ENCODE results near the gene CD72. TPM values are rescaled to one million over a fixed set of nuclear protein-coding genes. Genes with fewer than 3 reads are reported as not detected.
A peak's percentile ranks its signal among the peaks of the same experiment; 100 is the strongest.
"Not testable (repeated sequence)": the region's sequence is repeated elsewhere in the genome, so short reads cannot be mapped to it uniquely, and the experiment has no call there.

Gene CD72
- polyA plus RNA-seq, 3 donors = 1.6 to 6.8 (median 1.8) TPM

GRCh38 chr9:35599763-35600604 is 18.2 kb downstream of the CD72 start:
- Histone ChIP-seq H2AFZ (ENCODE audit: insufficient read depth, low read depth, low read length, poor library complexity, severe bottlenecking) (no peak overlapping the region), H3K9ac (ENCODE audit: insufficient read depth, low read length, poor library complexity, severe bottlenecking) (no peak overlapping the region), H4K20me1 (ENCODE audit: insufficient read depth, low read length) (no peaks in the 10 kb centered on the region), H3K79me2 (ENCODE audit: insufficient read depth, low read length) (no peaks in the 10 kb centered on the region), H3K27ac (ENCODE audit: low read depth in 1 of 2, low read length in 2 of 2) (no peak overlapping the region), H3K4me3 (replicated peaks in 1 of 3; ENCODE audit: low read depth in 2 of 3, low read length in 3 of 3) (no peak overlapping the region), H3K4me1 (ENCODE audit: control insufficient read depth in 1 of 2, insufficient read depth in 2 of 2, low read length in 2 of 2) (peaks cover 21 to 26% of the 10 kb centered on the region in 2 donors), H3K27me3 (ENCODE audit: control insufficient read depth in 2 of 2, insufficient read depth in 2 of 2, low read length in 2 of 2) (no peaks in the 10 kb centered on the region), H3K9me3 (replicated peaks in 1 of 2; ENCODE audit: control insufficient read depth in 1 of 2, insufficient read depth in 1 of 2, low read length in 2 of 2) (no peaks in the 10 kb centered on the region), H3K36me3 (replicated peaks in 1 of 2; ENCODE audit: control insufficient read depth in 1 of 2, insufficient read depth in 2 of 2, low read length in 2 of 2) (no peaks in the 10 kb centered on the region), H3K4me2 (replicated peaks; ENCODE audit: extremely low read depth, low read length, poor library complexity, severe bottlenecking) (peak overlapping the region; percentile 30)
- Mint-ChIP-seq H3K27me3 (ENCODE audit: low read depth in 3 of 3) (peaks cover 0 to 4% (median 0%) of the 10 kb centered on the region in 3 donors), H3K27ac (peak overlapping the region in 2 of 7 donors; percentile 41 to 68), H3K9me3 (peaks cover 0 to 3% (median under 1%) of the 10 kb centered on the region in 7 donors), H3K36me3 (no peaks in the 10 kb centered on the region), H3K4me3 (peak overlapping the region in 1 of 2 donors; percentile 9), H3K4me1 (peaks cover 22% of the 10 kb centered on the region)
- DNase-seq = peak in 2 of 3 donors; percentile 14 to 29
- intact Hi-C loops (cut with micrococcal nuclease) = loop anchor here (5.0 to 10.0 kb wide), 4 partner anchors 57 to 215 kb away; partner anchors contain the start of genes CCDC107 (in 1 of the 2), CREB3 (in 1 of the 2), HINT2 (in 1 of the 2) and RMRP (in 1 of the 2)
- no peak for TF ChIP-seq CTCF (IDR thresholded peaks at IDR 0.05)
- WGBS (ENCODE audit: insufficient coverage) = 71% methylated on average over 8 of the region's 14 CpGs

- peaks cover 15 to 19% of the 10 kb centered on the region in 2 donors for H3K4me1 ChIP-seq (ENCODE audit: control insufficient read depth in 1 of 2, insufficient read depth in 2 of 2, low read length in 2 of 2)
- H3K27ac ChIP-seq (ENCODE audit: low read depth in 1 of 2, low read length in 2 of 2) = no peak overlapping the region
- Mint-ChIP-seq H3K9me3 (peaks cover 2 to 13% (median 9%) of the 10 kb centered on the region in 7 donors), H3K4me3 (no peak overlapping the region), H3K4me1 (peaks cover 17% of the 10 kb centered on the region), H3K27ac (no peak overlapping the region), H3K36me3 (no peaks in the 10 kb centered on the region), H3K27me3 (ENCODE audit: low read depth in 3 of 3) (peaks cover 0 to 4% (median 2%) of the 10 kb centered on the region in 3 donors)
- H3K9ac ChIP-seq (ENCODE audit: insufficient read depth, low read length, poor library complexity, severe bottlenecking) = no peak overlapping the region
- H3K9me3 ChIP-seq (replicated peaks in 1 of 2; ENCODE audit: control insufficient read depth in 1 of 2, insufficient read depth in 1 of 2, low read length in 2 of 2) = peaks cover 5 to 7% of the 10 kb centered on the region in 2 donors
- no peak for DNase-seq
- no peak overlapping the region for H3K4me2 ChIP-seq (replicated peaks; ENCODE audit: extremely low read depth, low read length, poor library complexity, severe bottlenecking)
- no peak for TF ChIP-seq CTCF (IDR thresholded peaks at IDR 0.05)
- intact Hi-C loops (cut with micrococcal nuclease) = no loop called here
- no peaks in the 10 kb centered on the region for H3K36me3 ChIP-seq (replicated peaks in 1 of 2; ENCODE audit: control insufficient read depth in 1 of 2, insufficient read depth in 2 of 2, low read length in 2 of 2)
- WGBS (ENCODE audit: insufficient coverage) = 95% methylated on average over 8 of the region's 11 CpGs
- no peak overlapping the region for H3K4me3 ChIP-seq (replicated peaks in 1 of 3; ENCODE audit: low read depth in 2 of 3, low read length in 3 of 3)
- no peaks in the 10 kb centered on the region for H4K20me1 ChIP-seq (ENCODE audit: insufficient read depth, low read length)
- H2AFZ ChIP-seq (ENCODE audit: insufficient read depth, low read depth, low read length, poor library complexity, severe bottlenecking) = no peak overlapping the region
- no peaks in the 10 kb centered on the region for H3K27me3 ChIP-seq (ENCODE audit: control insufficient read depth in 2 of 2, insufficient read depth in 2 of 2, low read length in 2 of 2)
- H3K79me2 ChIP-seq (ENCODE audit: insufficient read depth, low read length) = no peaks in the 10 kb centered on the region
Measured at GRCh38 chr9:35598866-35599590, 19.2 kb downstream of the CD72 start.

GRCh38 chr9:35596907-35597306 is 21.3 kb downstream of the CD72 start:
- H3K4me3 ChIP-seq (replicated peaks in 1 of 3; ENCODE audit: low read depth in 2 of 3, low read length in 3 of 3); H3K27me3 Mint-ChIP-seq (ENCODE audit: low read depth in 3 of 3); H2AFZ ChIP-seq (ENCODE audit: insufficient read depth, low read depth, low read length, poor library complexity, severe bottlenecking); DNase-seq; H3K4me1 ChIP-seq (ENCODE audit: control insufficient read depth in 1 of 2, insufficient read depth in 2 of 2, low read length in 2 of 2); intact Hi-C loops (cut with micrococcal nuclease); H4K20me1 ChIP-seq (ENCODE audit: insufficient read depth, low read length); H3K4me2 ChIP-seq (replicated peaks; ENCODE audit: extremely low read depth, low read length, poor library complexity, severe bottlenecking); H3K36me3 ChIP-seq (replicated peaks in 1 of 2; ENCODE audit: control insufficient read depth in 1 of 2, insufficient read depth in 2 of 2, low read length in 2 of 2); H3K4me1 Mint-ChIP-seq; H3K9ac ChIP-seq (ENCODE audit: insufficient read depth, low read length, poor library complexity, severe bottlenecking); H3K79me2 ChIP-seq (ENCODE audit: insufficient read depth, low read length); H3K4me3 Mint-ChIP-seq; H3K36me3 Mint-ChIP-seq; H3K27ac Mint-ChIP-seq; H3K27ac ChIP-seq (ENCODE audit: low read depth in 1 of 2, low read length in 2 of 2); H3K27me3 ChIP-seq (ENCODE audit: control insufficient read depth in 2 of 2, insufficient read depth in 2 of 2, low read length in 2 of 2): not testable (repeated sequence)
- peaks cover 19 to 33% (median 29%) of the 10 kb centered on the region in 7 donors for H3K9me3 Mint-ChIP-seq
- WGBS (ENCODE audit: insufficient coverage) = 100% methylated on average over 1 of the region's 2 CpGs
- peaks cover 21 to 25% of the 10 kb centered on the region in 2 donors for H3K9me3 ChIP-seq (replicated peaks in 1 of 2; ENCODE audit: control insufficient read depth in 1 of 2, insufficient read depth in 1 of 2, low read length in 2 of 2)
